Stomach (tissue), 9 donors: ENCODE data around the gene DICER1. TPM values are rescaled to one million over a fixed set of nuclear protein-coding genes. Genes with fewer than 3 reads are reported as not detected.

ENCODE experiments used
- DNase-seq, 2 donors: peaks; one replicate each; pipeline versions ENCODE4 v3.0.0 to v3.0.0-alpha.2; 2013 to 2019
- H3K27ac ChIP-seq, 5 donors: fragments of 200-600 bp in 4 of 5; sonication (generic) in 4 of 5; one replicate each; pipeline ENCODE4 v1.5.1; 2013 to 2019; ENCODE audit warnings: mild to moderate bottlenecking in 1 of 5, moderate library complexity in 1 of 5
- H3K27me3 ChIP-seq, 3 donors: fragments of 200-600 bp; sonication (generic); one replicate each; pipeline ENCODE4 v1.5.1; 2017 to 2019; ENCODE audit warnings: mixed run types in 1 of 3
- H3K36me3 ChIP-seq, 4 donors: fragments of 200-600 bp; sonication (generic); 1 replicate in 3 of 4; 2 replicates in 1 of 4; pipeline ENCODE4 v1.5.1; 2016 to 2019
- H3K4me1 ChIP-seq, 4 donors: fragments of 200-600 bp; sonication (generic); one replicate each; pipeline ENCODE4 v1.5.1; 2016 to 2019
- H3K4me3 ChIP-seq, 4 donors: fragments of 200-600 bp; sonication (generic) in 3 of 4; one replicate each; pipeline ENCODE4 v1.5.1; 2016 to 2019; ENCODE audit warnings: mild to moderate bottlenecking in 1 of 4
- H3K9me3 ChIP-seq, 4 donors: fragments of 200-600 bp; sonication (generic); one replicate each; pipeline ENCODE4 v1.5.1; 2016 to 2019
- EP300 ChIP-seq: sonication (generic); formaldehyde crosslinking; IDR thresholded peaks from one replicate; pipeline ENCODE4 v1.6.1; 2017; ENCODE audit warnings: antibody characterized with exemption
- POLR2A ChIP-seq, 4 donors: fragments of 450-650 bp; IDR thresholded peaks; one replicate each; pipeline ENCODE4 v1.6.1; 2016; ENCODE audit warnings: antibody characterized with exemption in 4 of 4, control low read depth in 2 of 4, mild to moderate bottlenecking in 1 of 4, moderate library complexity in 1 of 4
- POLR2AphosphoS5 ChIP-seq, 3 donors: sonication (generic); formaldehyde crosslinking; IDR thresholded peaks; one replicate each; pipeline ENCODE4 v1.6.1; 2016; ENCODE audit warnings: antibody characterized with exemption in 3 of 3
- WGBS, 5 donors: extraction: QIAGEN DNeasy Blood & Tissue Kit in 3 of 5; methylation state at CpG; one replicate each; pipeline versions ENCODE4 v1.1.5 to v1.1.7; 2013 to 2018; 5-methylcytosine and 5-hydroxymethylcytosine counted together
- intact Hi-C: fragments of 100-400 bp; cut with DNase I; formaldehyde crosslinking; loops from one replicate; pipeline ENCODE4 v1.15.1; 2023; ENCODE audit warnings: low total_unique reads
- polyA plus RNA-seq, 3 donors: library from polyadenylated mRNA; stranded (reverse); fragments of 200-250 nt; gene quantifications; one replicate each; pipeline ENCODE4 v1.2.3, GENCODE V29; 2013
- total RNA-seq, 5 donors: library from RNA; depleted of rRNA; stranded (reverse); fragments of >200 nt; gene quantifications; one replicate each; pipeline versions ENCODE4 v1.1.0 to v1.2.3, GENCODE V29; 2014 to 2016
- TF ChIP-seq, protein P1 (sequence below), 7 experiments: fragments of 450-650 bp in 4 of 7; fragments of 200-600 bp in 3 of 7; sonication (generic) in 3 of 7; IDR thresholded peaks; one replicate each; pipeline ENCODE4 v1.5.1; 2016 to 2019; ENCODE audit warnings: antibody characterized with exemption in 7 of 7, control low read depth in 2 of 7, mild to moderate bottlenecking in 1 of 7
- donor health status: healthy with polysubstance abuse.
- donor health status: Bipolar disorder and iron deficiency.
- donor health status: healthy.

DICER1 gene
- total and polyA plus RNA-seq, 8 donors = 6.1 to 104 (median 53.4) TPM

DNA sequence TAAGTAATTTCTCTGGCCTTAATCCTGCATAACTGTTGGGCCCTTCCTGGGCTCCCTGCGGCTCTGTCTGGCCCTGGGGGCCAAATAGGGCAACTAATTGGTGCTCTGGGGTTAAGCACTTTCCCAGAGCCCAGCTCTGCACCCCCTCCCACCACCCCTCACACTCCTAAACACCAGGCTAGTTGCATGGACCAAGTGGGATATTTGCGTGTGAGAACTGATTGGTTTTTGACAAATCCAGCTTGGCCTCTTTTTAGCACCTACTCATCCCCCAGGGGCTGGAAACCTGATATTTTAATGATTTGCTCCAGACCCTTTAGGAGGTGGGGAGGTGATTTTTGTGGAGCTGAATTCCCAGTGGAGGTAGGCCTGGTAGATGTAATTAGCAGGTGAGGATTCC is 91.9 kb downstream of the DICER1 start:
- H3K4me1 ChIP-seq = no peaks in the 10 kb centered on the region
- H3K27me3 ChIP-seq = peaks cover 0 to 14% (median 0%) of the 10 kb centered on the region in 3 donors
- WGBS, 5 donors = 52 to 100% (median 78%) methylated on average over 1 to 2 of the region's 2 CpGs
- no peaks in the 10 kb centered on the region for H3K9me3 ChIP-seq
- intact Hi-C loops = no loop called here
- no peak overlapping the region for H3K4me3 ChIP-seq
- TF ChIP-seq, protein P1, sequence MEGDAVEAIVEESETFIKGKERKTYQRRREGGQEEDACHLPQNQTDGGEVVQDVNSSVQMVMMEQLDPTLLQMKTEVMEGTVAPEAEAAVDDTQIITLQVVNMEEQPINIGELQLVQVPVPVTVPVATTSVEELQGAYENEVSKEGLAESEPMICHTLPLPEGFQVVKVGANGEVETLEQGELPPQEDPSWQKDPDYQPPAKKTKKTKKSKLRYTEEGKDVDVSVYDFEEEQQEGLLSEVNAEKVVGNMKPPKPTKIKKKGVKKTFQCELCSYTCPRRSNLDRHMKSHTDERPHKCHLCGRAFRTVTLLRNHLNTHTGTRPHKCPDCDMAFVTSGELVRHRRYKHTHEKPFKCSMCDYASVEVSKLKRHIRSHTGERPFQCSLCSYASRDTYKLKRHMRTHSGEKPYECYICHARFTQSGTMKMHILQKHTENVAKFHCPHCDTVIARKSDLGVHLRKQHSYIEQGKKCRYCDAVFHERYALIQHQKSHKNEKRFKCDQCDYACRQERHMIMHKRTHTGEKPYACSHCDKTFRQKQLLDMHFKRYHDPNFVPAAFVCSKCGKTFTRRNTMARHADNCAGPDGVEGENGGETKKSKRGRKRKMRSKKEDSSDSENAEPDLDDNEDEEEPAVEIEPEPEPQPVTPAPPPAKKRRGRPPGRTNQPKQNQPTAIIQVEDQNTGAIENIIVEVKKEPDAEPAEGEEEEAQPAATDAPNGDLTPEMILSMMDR (IDR thresholded peaks at IDR 0.05) = no peak
- TF ChIP-seq POLR2AphosphoS5 (IDR thresholded peaks at IDR 0.05) (no peak), EP300 (no peak), POLR2A (IDR thresholded peaks at IDR 0.05) (no peak)
- no peak overlapping the region for H3K27ac ChIP-seq
- no peaks in the 10 kb centered on the region for H3K36me3 ChIP-seq
- DNase-seq = peak in 1 of 2 donors; percentile 9

DNA sequence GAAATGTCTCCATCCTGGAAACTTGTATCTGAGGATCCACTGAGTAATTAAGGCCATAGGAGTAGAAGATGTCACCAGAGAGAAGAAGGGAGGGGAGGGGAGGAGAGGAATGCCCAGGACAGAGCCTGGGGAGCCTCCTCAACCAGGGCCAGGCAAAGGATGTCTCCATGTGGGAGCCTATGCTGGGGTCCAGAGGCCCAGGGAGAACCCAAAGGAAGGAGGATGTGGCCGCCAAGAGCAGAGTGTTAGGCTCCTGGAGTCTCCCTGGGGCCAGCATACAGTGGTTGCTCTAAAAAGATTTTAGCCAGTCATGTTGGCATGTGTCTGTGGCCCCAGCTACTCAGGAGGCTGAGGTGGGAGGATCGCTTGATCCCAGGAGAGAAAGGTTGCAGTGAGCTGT is 92.6 kb downstream of the DICER1 start:
- Histone ChIP-seq H3K4me3 (no peak overlapping the region), H3K9me3 (no peaks in the 10 kb centered on the region), H3K27ac (no peak overlapping the region), H3K4me1 (no peaks in the 10 kb centered on the region), H3K36me3 (no peaks in the 10 kb centered on the region), H3K27me3 (peaks cover 0 to 14% (median 0%) of the 10 kb centered on the region in 3 donors)
- intact Hi-C loops = no loop called here
- 92 to 100% (median 98%) methylated on average over 2 of the region's 2 CpGs for WGBS, 5 donors
- TF ChIP-seq EP300 (no peak), POLR2A (IDR thresholded peaks at IDR 0.05) (no peak)
- peak in 1 of 2 donors; percentile 5 for DNase-seq

DNA sequence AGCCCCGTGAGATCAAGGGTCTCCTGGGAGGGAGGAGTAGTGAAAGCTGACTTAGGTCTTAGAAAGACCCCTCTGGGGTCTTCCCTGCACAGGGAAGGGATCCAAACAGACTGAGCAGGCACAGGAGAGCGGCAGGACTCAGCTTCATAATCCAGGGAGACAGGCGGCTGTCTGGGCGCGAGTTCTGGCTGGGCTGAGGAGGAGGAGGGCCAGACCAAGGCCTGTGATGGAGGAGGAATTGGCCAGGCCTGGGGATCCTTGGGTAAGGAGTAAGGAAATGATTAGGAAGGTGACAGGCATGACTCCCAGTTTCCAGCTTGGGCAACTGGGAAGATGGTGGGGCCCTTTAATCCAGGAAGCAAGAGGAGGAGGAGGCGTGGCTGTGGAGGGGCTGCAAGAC is 93.1 kb downstream of the DICER1 start:
- Histone ChIP-seq H3K4me1 (no peaks in the 10 kb centered on the region), H3K9me3 (no peaks in the 10 kb centered on the region), H3K4me3 (no peak overlapping the region), H3K27ac (no peak overlapping the region), H3K27me3 (peaks cover 0 to 12% (median 0%) of the 10 kb centered on the region in 3 donors), H3K36me3 (no peaks in the 10 kb centered on the region)
- TF ChIP-seq EP300 = no peak
- TF ChIP-seq, protein P1 (IDR thresholded peaks at IDR 0.05) = no peak
- peak in 1 of 2 donors; percentile 10 for DNase-seq
- WGBS, 5 donors = 89 to 98% (median 93%) methylated on average over 6 of the region's 6 CpGs
- intact Hi-C loops = no loop called here

DNA sequence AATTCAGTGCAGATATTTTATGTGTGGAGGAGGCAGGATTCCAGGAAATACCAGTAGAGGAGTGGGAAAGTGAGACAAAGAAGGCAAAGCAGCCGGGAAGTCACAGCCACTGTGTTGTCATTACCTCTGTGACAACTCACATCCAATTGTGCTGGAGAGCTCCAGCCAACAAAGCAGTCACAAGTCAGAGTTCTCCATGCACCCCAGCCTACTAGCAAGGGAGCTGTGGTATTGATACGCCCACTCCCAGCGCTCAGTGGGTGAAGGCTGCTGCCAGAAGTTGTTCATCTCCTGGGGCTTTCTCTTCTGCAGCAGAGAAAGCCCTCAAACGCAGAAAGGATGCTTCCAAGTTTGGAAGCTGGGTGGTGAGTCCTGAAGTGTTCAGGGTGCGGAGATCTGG is 93.9 kb downstream of the DICER1 start:
- DNase-seq = no peak
- H3K27ac ChIP-seq = no peak overlapping the region
- 48 to 80% (median 61%) methylated on average over 5 of the region's 5 CpGs for WGBS, 5 donors
- intact Hi-C loops = no loop called here
- TF ChIP-seq, protein P1 (IDR thresholded peaks at IDR 0.05) = no peak
- TF ChIP-seq POLR2AphosphoS5 (IDR thresholded peaks at IDR 0.05) = no peak
- no peak for TF ChIP-seq EP300
- no peak for TF ChIP-seq POLR2A (IDR thresholded peaks at IDR 0.05)
- no peak overlapping the region for H3K4me3 ChIP-seq
- peaks cover 0 to 6% (median 0%) of the 10 kb centered on the region in 3 donors for H3K27me3 ChIP-seq
- H3K9me3 ChIP-seq = no peaks in the 10 kb centered on the region
- H3K36me3 ChIP-seq = no peaks in the 10 kb centered on the region
- H3K4me1 ChIP-seq = no peaks in the 10 kb centered on the region

DNA sequence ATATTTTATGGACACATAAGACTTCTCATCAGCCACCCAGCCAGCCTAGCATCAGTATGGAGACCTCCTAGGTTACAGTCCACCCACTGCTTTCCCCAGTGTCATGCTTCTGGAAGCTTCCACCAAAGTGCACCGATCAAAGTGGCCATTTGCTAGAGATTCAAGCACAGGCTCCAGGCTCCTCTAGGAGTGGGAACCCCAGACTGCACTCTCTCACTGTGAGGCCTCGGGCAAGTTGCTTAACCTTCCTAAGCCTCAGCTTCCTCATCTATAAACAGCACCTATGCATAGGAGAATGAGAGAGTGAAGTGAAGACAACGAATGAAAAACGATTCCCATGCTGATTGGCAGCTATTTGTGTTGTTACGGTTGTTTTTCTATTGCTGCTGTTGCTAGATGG is 94.4 kb downstream of the DICER1 start:
- intact Hi-C loops = no loop called here
- Histone ChIP-seq H3K27me3 (peaks cover 0 to 1% (median 0%) of the 10 kb centered on the region in 3 donors), H3K4me3 (no peak overlapping the region), H3K4me1 (no peaks in the 10 kb centered on the region), H3K36me3 (no peaks in the 10 kb centered on the region), H3K9me3 (no peaks in the 10 kb centered on the region), H3K27ac (no peak overlapping the region)
- 83 to 87% (median 86%) methylated on average over 4 to 5 of the region's 5 CpGs for WGBS, 5 donors
- TF ChIP-seq EP300 = no peak
- no peak for TF ChIP-seq POLR2AphosphoS5 (IDR thresholded peaks at IDR 0.05)
- no peak for DNase-seq
